ENCODE results near the gene MYO6. TPM values are rescaled to one million over a fixed set of nuclear protein-coding genes. Genes with fewer than 3 reads are reported as not detected.

MYO6 gene
- total RNA-seq, 4 donors from 2014 or later = 36.1 to 45.3 (median 39.1) TPM

- intact Hi-C loops (cut with DNase I) = no loop called here
- no peaks in the 10 kb centered on the region for H3K36me3 ChIP-seq
- TF ChIP-seq POLR2A (IDR thresholded peaks at IDR 0.05) (no peak), CTCF (IDR thresholded peaks at IDR 0.05) (no peak)
- no peaks in the 10 kb centered on the region for H3K27me3 ChIP-seq
- 66 to 86% methylated on average over 2 of the region's 2 CpGs for WGBS, 2 donors
- no peak overlapping the region for H3K27ac ChIP-seq
- no peak for DNase-seq
- H3K9me3 ChIP-seq = no peaks in the 10 kb centered on the region
- H3K4me3 ChIP-seq (replicated peaks in 1 of 3) = no peak overlapping the region
- no peaks in the 10 kb centered on the region for H3K4me1 ChIP-seq
These were observed 188.8 kb downstream of the MYO6 start for GRCh38 chr6:75937846-75938245.

- WGBS, 2 donors = 54 to 56% methylated on average over 4 of the region's 4 CpGs
- no peak for DNase-seq
- intact Hi-C loops (cut with DNase I) = no loop called here
These were observed 191.5 kb downstream of the MYO6 start for GRCh38 chr6:75940564-75940963.

GRCh38 chr6:75941509-75941908, 192.5 kb downstream of the MYO6 start:
- no peaks in the 10 kb centered on the region for H3K27me3 ChIP-seq
- 43 to 46% methylated on average over 1 of the region's 1 CpG for WGBS, 2 donors
- H3K4me1 ChIP-seq = no peaks in the 10 kb centered on the region
- TF ChIP-seq CTCF (IDR thresholded peaks at IDR 0.05) = no peak
- no peak for TF ChIP-seq POLR2A (IDR thresholded peaks at IDR 0.05)
- no peak for DNase-seq
- no peak overlapping the region for H3K4me3 ChIP-seq (replicated peaks in 1 of 3)
- intact Hi-C loops (cut with DNase I) = no loop called here
- no peak overlapping the region for H3K27ac ChIP-seq
- H3K9me3 ChIP-seq = no peaks in the 10 kb centered on the region
- H3K36me3 ChIP-seq = no peaks in the 10 kb centered on the region

More at GRCh38 chr6:75940564-75940963, 191.5 kb downstream of the MYO6 start:
- H3K27me3 ChIP-seq = no peaks in the 10 kb centered on the region
- no peak for TF ChIP-seq POLR2A (IDR thresholded peaks at IDR 0.05)
- no peaks in the 10 kb centered on the region for H3K9me3 ChIP-seq
- no peak overlapping the region for H3K27ac ChIP-seq
- H3K4me3 ChIP-seq (replicated peaks in 1 of 3) = no peak overlapping the region
- no peaks in the 10 kb centered on the region for H3K4me1 ChIP-seq
- H3K36me3 ChIP-seq = no peaks in the 10 kb centered on the region

GRCh38 chr6:75943381-75943780, 194.3 kb downstream of the MYO6 start:
- Histone ChIP-seq H3K36me3 (no peaks in the 10 kb centered on the region), H3K9me3 (no peaks in the 10 kb centered on the region), H3K4me1 (no peaks in the 10 kb centered on the region), H3K4me3 (replicated peaks in 1 of 3) (no peak overlapping the region), H3K27ac (no peak overlapping the region), H3K27me3 (no peaks in the 10 kb centered on the region)
- TF ChIP-seq CTCF (IDR thresholded peaks at IDR 0.05) (no peak), POLR2A (IDR thresholded peaks at IDR 0.05) (no peak)
- no peak for DNase-seq
- intact Hi-C loops (cut with DNase I) = no loop called here
- 90 to 91% methylated on average over 2 of the region's 2 CpGs for WGBS, 2 donors

GRCh38 chr6:75946146-75946831, 197.2 kb downstream of the MYO6 start:
- WGBS, 2 donors = 40 to 48% methylated on average over 4 of the region's 4 CpGs
- H3K27ac ChIP-seq = no peak overlapping the region
- no peaks in the 10 kb centered on the region for H3K27me3 ChIP-seq
- intact Hi-C loops (cut with DNase I) = no loop called here
- H3K4me3 ChIP-seq (replicated peaks in 1 of 3) = no peak overlapping the region
- TF ChIP-seq CTCF (IDR thresholded peaks at IDR 0.05) (no peak), POLR2A (IDR thresholded peaks at IDR 0.05) (no peak)
- H3K36me3 ChIP-seq = no peaks in the 10 kb centered on the region
- H3K9me3 ChIP-seq = no peaks in the 10 kb centered on the region
- DNase-seq = no peak
- no peaks in the 10 kb centered on the region for H3K4me1 ChIP-seq

Measured in thyroid gland (tissue), 4 donors.